Erythroblast (primary cell): ENCODE data around the gene TEAD1.

Experiments used
- GATA1 ChIP-seq: IDR thresholded peaks from 2 replicates; pipeline ENCODE4 v1.6.1; 2011; ENCODE audit warnings: low read depth, mild to moderate bottlenecking, control low read depth, low read length, moderate library complexity
- POLR2A ChIP-seq: IDR thresholded peaks from 2 replicates; pipeline ENCODE4 v1.6.1; 2011; ENCODE audit warnings: mild to moderate bottlenecking, low read length

DNA sequence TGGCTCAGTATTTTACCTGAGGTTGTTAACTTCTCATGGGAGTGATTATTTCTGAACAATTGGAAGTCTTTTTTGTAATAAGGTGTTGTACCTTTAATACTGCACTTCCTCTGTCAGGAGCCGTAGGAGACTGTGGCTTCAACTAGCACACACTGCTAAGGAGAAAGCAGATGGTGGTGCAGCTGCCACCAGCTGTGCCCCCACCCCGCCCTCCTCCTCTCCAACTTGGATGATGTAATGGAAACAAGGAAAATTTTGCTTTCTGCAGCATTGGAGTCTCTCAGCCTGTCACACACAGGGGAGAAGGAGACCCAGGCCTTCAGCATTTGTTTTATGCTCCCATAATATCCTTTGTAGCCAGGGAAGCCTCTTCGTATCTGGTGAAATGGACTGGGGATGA, 91.2 kb downstream of the TEAD1 start:
- TF ChIP-seq POLR2A: no peak
- TF ChIP-seq GATA1: no peak
